Measurements from ENCODE around the gene PLCH1. TPM values are rescaled to one million over a fixed set of nuclear protein-coding genes. Genes with fewer than 3 reads are reported as not detected.

The PLCH1 gene
- total RNA-seq, 1 experiment from 2014 or later, result 8.9 TPM

- ATAC-seq (peak; percentile 43; the same call in 1 of the 2 replicates), DNase-seq (ENCODE audit: low spot score) (no peak)
- no peak overlapping the region for H3K4me3 Mint-ChIP-seq
- H3K27me3 Mint-ChIP-seq (ENCODE audit: low read depth), result no peaks in the 10 kb centered on the region
- TF ChIP-seq CREB1 (CRISPR knock-in tag; IDR thresholded peaks at IDR 0.05) (no peak), ZMAT4 (CRISPR knock-in tag; IDR thresholded peaks at IDR 0.05) (no peak), ARID4B (CRISPR knock-in tag; IDR thresholded peaks at IDR 0.05; ENCODE audit: borderline replicate concordance) (no peak), ZNF423 (CRISPR knock-in tag; IDR thresholded peaks at IDR 0.05) (no peak), ESRRA (CRISPR knock-in tag; IDR thresholded peaks at IDR 0.05; ENCODE audit: borderline replicate concordance) (no peak), ZNF512 (CRISPR knock-in tag; IDR thresholded peaks at IDR 0.05; ENCODE audit: borderline replicate concordance) (no peak), AR (CRISPR knock-in tag; IDR thresholded peaks at IDR 0.05) (no peak), ZNF317 (CRISPR knock-in tag; IDR thresholded peaks at IDR 0.05; ENCODE audit: borderline replicate concordance, low read depth) (no peak), NR2C2 (CRISPR knock-in tag; IDR thresholded peaks at IDR 0.05) (no peak), NFYB (CRISPR knock-in tag; conservative IDR thresholded peaks at IDR 0.05; ENCODE audit: low read depth) (no peak), KAT7 (CRISPR knock-in tag; IDR thresholded peaks at IDR 0.05; ENCODE audit: borderline replicate concordance) (no peak), SOX15 (CRISPR knock-in tag; IDR thresholded peaks at IDR 0.05) (no peak), ZSCAN18 (CRISPR knock-in tag; IDR thresholded peaks at IDR 0.05) (no peak)
- H3K27ac Mint-ChIP-seq, result peak overlapping the region; percentile 66
- peaks cover 12% of the 10 kb centered on the region for H3K4me1 Mint-ChIP-seq
- H3K9me3 Mint-ChIP-seq, result peaks cover 12% of the 10 kb centered on the region
- POLR2A ChIA-PET, result no interaction called here
- CTCF ChIA-PET, result interaction anchor here (0.6 to 3.2 kb wide), 2 partner anchors 16 to 369 kb away, joined by 3 to 23 read pairs; partner anchors contain the start of gene C3orf33
- H3K36me3 Mint-ChIP-seq, result peaks cover 14% of the 10 kb centered on the region
Measured at GRCh38 chr3:155790272-155790925, 45.5 kb upstream of the PLCH1 start.
